Measurements from ENCODE around the gene TNFSF12. TPM values are rescaled to one million over a fixed set of nuclear protein-coding genes. Genes with fewer than 3 reads are reported as not detected.

TNFSF12 gene
- total and polyA plus RNA-seq, 2 donors from 2014 or later = 48.0 to 61.8 TPM

DNA sequence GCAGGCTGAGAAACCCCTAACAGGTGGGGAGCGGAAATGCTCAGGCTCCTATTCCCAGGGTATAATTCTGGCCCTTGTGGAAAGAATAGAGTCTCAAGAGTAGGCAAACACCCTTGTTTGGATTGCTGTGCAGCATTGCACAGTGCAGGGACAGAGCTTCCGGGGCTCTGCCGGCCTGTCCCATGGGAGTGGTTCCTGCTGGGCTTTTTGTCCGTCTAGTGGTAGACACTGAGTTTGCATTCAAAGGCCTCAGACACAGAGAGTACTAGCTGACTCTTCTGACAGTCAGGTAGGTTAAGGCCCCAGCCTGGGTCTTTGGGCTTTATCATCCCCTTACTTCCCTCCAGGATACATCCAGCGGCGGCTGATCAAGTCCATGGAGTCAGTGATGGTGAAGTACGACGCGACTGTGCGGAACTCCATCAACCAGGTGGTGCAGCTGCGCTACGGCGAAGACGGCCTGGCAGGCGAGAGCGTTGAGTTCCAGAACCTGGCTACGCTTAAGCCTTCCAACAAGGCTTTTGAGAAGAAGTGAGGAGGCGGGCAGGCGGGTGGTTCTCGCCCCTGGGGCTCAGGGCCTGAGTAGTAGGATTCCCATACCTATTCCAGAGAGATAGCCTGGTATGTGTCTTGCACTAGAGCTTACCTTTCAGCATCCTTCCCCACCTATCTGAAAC, 46.5 kb upstream of the TNFSF12 start:
- peaks cover 34 to 80% (median 65%) of the 10 kb centered on the region in 3 donors for H3K36me3 ChIP-seq (ENCODE audit: control insufficient read depth in 2 of 3, insufficient read depth in 3 of 3, low read length in 3 of 3)
- DNase-seq (no peak), FAIRE-seq (no peak)
- TF ChIP-seq, protein P1, sequence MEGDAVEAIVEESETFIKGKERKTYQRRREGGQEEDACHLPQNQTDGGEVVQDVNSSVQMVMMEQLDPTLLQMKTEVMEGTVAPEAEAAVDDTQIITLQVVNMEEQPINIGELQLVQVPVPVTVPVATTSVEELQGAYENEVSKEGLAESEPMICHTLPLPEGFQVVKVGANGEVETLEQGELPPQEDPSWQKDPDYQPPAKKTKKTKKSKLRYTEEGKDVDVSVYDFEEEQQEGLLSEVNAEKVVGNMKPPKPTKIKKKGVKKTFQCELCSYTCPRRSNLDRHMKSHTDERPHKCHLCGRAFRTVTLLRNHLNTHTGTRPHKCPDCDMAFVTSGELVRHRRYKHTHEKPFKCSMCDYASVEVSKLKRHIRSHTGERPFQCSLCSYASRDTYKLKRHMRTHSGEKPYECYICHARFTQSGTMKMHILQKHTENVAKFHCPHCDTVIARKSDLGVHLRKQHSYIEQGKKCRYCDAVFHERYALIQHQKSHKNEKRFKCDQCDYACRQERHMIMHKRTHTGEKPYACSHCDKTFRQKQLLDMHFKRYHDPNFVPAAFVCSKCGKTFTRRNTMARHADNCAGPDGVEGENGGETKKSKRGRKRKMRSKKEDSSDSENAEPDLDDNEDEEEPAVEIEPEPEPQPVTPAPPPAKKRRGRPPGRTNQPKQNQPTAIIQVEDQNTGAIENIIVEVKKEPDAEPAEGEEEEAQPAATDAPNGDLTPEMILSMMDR (IDR thresholded peaks at IDR 0.05; ENCODE audit: borderline replicate concordance, extremely low read depth, insufficient read depth) = no peak
- H3K27ac ChIP-seq (ENCODE audit: low read depth in 2 of 2, low read length in 2 of 2) = no peak overlapping the region
- H3K9ac ChIP-seq (ENCODE audit: low read length in 3 of 3) = no peak overlapping the region
- H3K9me3 ChIP-seq (ENCODE audit: control insufficient read depth in 2 of 3, insufficient read depth in 1 of 3, low read length in 3 of 3) = no peaks in the 10 kb centered on the region
- peaks cover 0 to under 1% (median 0%) of the 10 kb centered on the region in 3 donors for H3K4me1 ChIP-seq (ENCODE audit: control insufficient read depth in 2 of 3, insufficient read depth in 2 of 3, low read depth in 1 of 3, low read length in 3 of 3)
- no peaks in the 10 kb centered on the region for H3K27me3 ChIP-seq (ENCODE audit: control insufficient read depth, insufficient read depth, low read length)
- intact Hi-C loops (cut with DNase I) = no loop called here
- H3K4me3 ChIP-seq (ENCODE audit: low read length in 3 of 3) = no peak overlapping the region

DNA sequence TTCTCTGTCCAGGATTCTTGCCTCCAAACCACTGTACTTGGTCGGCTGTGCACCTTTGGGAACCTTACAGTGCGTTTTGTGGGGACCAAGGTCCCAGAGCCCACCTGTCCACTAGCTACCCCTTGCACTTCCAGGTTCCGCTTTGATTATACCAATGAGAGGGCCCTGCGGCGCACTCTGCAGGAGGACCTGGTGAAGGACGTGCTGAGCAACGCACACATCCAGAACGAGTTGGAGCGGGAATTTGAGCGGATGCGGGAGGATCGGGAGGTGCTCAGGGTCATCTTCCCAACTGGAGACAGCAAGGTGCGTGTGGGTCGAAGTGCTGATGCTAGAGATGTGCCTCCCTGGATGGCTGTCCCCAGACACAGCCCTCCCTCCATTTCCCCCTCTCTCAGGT, 45.9 kb upstream of the TNFSF12 start:
- FAIRE-seq = no peak
- H3K4me3 ChIP-seq (ENCODE audit: low read length in 3 of 3) = no peak overlapping the region
- DNase-seq = peak in 1 of 5 donors; percentile 41
- H3K27me3 ChIP-seq (ENCODE audit: control insufficient read depth, insufficient read depth, low read length) = no peaks in the 10 kb centered on the region
- TF ChIP-seq, protein P1 (IDR thresholded peaks at IDR 0.05; ENCODE audit: borderline replicate concordance, extremely low read depth, insufficient read depth) = peak; percentile 3
- no peak overlapping the region for H3K9ac ChIP-seq (ENCODE audit: low read length in 3 of 3)
- peaks cover 34 to 77% (median 60%) of the 10 kb centered on the region in 3 donors for H3K36me3 ChIP-seq (ENCODE audit: control insufficient read depth in 2 of 3, insufficient read depth in 3 of 3, low read length in 3 of 3)
- intact Hi-C loops (cut with DNase I) = no loop called here
- no peaks in the 10 kb centered on the region for H3K4me1 ChIP-seq (ENCODE audit: control insufficient read depth in 2 of 3, insufficient read depth in 2 of 3, low read depth in 1 of 3, low read length in 3 of 3)
- no peak overlapping the region for H3K27ac ChIP-seq (ENCODE audit: low read depth in 2 of 2, low read length in 2 of 2)
- no peaks in the 10 kb centered on the region for H3K9me3 ChIP-seq (ENCODE audit: control insufficient read depth in 2 of 3, insufficient read depth in 1 of 3, low read length in 3 of 3)

DNA sequence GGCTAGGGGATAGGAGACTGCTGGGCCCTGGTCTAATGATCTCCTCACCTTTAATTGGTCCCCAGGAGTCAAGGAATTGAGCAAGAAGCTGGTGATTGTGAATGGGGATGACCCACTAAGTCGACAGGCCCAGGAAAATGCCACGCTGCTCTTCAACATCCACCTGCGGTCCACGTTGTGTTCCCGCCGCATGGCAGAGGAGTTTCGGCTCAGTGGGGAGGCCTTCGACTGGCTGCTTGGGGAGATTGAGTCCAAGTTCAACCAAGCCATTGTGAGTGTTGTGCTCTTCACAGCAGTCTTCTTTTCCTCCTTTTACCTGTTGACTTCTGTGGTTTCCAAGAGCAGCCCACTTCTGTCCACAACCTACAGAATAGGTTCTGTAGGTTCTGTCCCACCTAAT, 45.3 kb upstream of the TNFSF12 start:
- Histone ChIP-seq H3K27me3 (ENCODE audit: control insufficient read depth, insufficient read depth, low read length) (no peaks in the 10 kb centered on the region), H3K4me1 (ENCODE audit: control insufficient read depth in 2 of 3, insufficient read depth in 2 of 3, low read depth in 1 of 3, low read length in 3 of 3) (no peaks in the 10 kb centered on the region), H3K36me3 (ENCODE audit: control insufficient read depth in 2 of 3, insufficient read depth in 3 of 3, low read length in 3 of 3) (peaks cover 30 to 78% (median 60%) of the 10 kb centered on the region in 3 donors), H3K4me3 (ENCODE audit: low read length in 3 of 3) (no peak overlapping the region), H3K9ac (ENCODE audit: low read length in 3 of 3) (no peak overlapping the region), H3K9me3 (ENCODE audit: control insufficient read depth in 2 of 3, insufficient read depth in 1 of 3, low read length in 3 of 3) (no peaks in the 10 kb centered on the region), H3K27ac (ENCODE audit: low read depth in 2 of 2, low read length in 2 of 2) (no peak overlapping the region)
- TF ChIP-seq, protein P1 (IDR thresholded peaks at IDR 0.05; ENCODE audit: borderline replicate concordance, extremely low read depth, insufficient read depth) = no peak
- intact Hi-C loops (cut with DNase I) = no loop called here
- no peak for FAIRE-seq
- DNase-seq = no peak
